Left cardiac atrium (tissue), 4 donors: ENCODE measurements around the gene PKP4. TPM values are rescaled to one million over a fixed set of nuclear protein-coding genes. Genes with fewer than 3 reads are reported as not detected.

Experiments used
- ATAC-seq, 2 donors: fragments of 200-7000 bp; cut with Tn5 transposase; one replicate each; pipeline ENCODE4 v1.9.1; 2020; ENCODE audit warnings: mild to moderate bottlenecking in 2 of 2, moderate library complexity in 2 of 2
- DNase-seq: peaks from one replicate; pipeline ENCODE4 v3.0.0-alpha.2; 2020
- intact Hi-C, 2 donors: fragments of 100-400 bp; cut with DNase I; formaldehyde crosslinking; loops; one replicate each; pipeline versions ENCODE4 v1.14.1 to v1.15.1; 2022 to 2023
- total RNA-seq, 2 donors: library from RNA; stranded (reverse); fragmentation: NEBNext Ultra II Directional; extraction: Animal tissue kit (Norgen Biotek cat#: 25700); gene quantifications; one replicate each; pipeline ENCODE4 v1.2.1, GENCODE V29; 2021
- donor health status: DM: no; HTN: yes; CAD: no.
- donor health status: DM: no; HTN: yes; CAD: no; lungs with severe emphysema.
- donor health status: DM: yes; HTN: yes; CAD: no.
- donor health status: Dilated cardiomyopathy.

Gene PKP4
- total RNA-seq, 2 donors from 2014 or later, result 62.5 to 64.8 TPM

DNA sequence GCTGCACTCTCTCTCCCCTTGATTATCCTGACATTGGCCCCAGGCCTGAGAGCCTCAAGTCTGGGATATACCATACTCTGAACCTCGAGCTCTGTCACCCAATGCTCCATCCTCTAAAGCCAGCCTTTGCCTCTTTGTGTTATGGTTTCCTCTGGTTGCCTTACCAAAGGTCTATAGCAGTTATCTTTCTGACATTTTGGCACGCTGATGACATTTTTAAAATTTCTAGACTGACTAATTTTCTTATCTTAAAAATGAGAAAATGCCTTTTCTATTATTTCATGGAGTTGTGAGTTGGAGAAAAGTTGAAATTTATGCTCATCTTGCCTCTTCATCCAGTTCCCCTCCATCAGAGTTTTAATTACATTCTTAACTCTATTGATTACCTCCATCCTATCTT is 62.7 kb downstream of the PKP4 start:
- DNase-seq (no peak), ATAC-seq (peak in 1 of 2 donors; percentile 40)
- intact Hi-C loops, result no loop called here

DNA sequence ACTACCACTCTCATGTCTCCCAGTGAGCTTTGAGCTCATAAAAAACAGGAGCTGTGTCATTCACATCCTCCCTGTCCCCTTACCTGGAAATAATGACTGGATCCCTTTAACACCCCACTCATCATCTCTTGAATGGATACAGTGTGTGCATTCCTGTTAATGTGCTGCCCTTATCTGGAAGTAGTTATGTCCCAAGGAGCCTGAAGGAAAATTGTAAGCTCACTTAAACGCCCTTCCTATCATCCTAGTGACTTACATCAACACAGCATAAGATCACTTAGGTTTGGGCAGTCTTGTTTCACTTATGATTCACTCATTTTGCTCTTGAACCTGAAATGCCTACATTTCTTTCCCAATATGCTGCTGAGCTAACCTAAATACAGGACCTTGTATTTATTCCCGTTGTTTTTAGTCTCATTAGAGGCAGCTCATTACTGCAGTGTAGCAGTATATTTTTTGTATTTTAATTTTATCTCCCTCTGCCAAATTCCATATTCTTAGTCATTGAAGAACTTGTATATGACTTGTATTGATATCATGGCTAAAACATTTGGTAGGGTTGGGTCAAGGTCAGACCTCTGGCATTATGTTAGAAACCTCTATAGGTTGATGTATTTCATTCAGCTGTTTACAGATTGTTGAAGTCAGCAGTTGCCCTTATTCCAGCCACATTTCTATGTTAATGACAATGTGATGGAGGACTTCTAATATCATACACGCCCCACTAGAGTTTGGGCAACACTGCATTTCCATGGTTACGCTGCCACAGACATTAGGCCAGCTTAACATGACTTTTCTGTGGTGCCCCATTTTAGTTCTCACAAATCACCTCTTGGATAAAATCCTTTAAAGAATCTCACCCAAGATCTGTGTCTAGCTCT is 72.9 kb downstream of the PKP4 start:
- ATAC-seq, result peak in 1 of 2 donors; percentile 60

GRCh38 chr2:158530829-158531228 is 74.1 kb downstream of the PKP4 start:
- intact Hi-C loops, result no loop called here
- no peak for DNase-seq
- no peak for ATAC-seq

More for the DNA sequence above, 72.9 kb downstream of the PKP4 start:
- no peak for DNase-seq
- intact Hi-C loops, result no loop called here

DNA sequence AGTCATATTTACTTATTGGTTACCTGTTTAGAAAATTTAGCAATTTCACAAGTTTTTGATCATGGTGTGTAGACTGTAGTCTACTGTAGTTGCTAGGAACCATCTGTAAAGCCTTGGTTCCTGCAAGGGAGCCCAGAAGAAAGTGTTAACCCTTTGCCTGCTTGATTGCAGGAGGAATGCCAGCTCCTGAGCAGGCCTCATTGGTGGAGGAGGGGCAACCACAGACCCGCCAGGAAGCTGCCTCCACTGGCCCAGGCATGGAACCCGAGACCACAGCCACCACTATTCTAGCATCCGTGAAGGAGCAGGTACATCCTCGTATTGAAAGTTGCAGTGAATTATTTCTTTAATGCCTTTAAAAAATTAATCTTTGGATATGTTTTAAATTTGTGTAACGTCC is 76.3 kb downstream of the PKP4 start:
- no peak for ATAC-seq
- no peak for DNase-seq
- intact Hi-C loops, result no loop called here

- ATAC-seq (peak in 1 of 2 donors; percentile 61), DNase-seq (no peak)
- intact Hi-C loops, result no loop called here
These were observed 82.6 kb downstream of the PKP4 start for GRCh38 chr2:158539176-158540005.

GRCh38 chr2:158542577-158542976 is 85.8 kb downstream of the PKP4 start:
- intact Hi-C loops, result no loop called here
- ATAC-seq, result no peak

DNA sequence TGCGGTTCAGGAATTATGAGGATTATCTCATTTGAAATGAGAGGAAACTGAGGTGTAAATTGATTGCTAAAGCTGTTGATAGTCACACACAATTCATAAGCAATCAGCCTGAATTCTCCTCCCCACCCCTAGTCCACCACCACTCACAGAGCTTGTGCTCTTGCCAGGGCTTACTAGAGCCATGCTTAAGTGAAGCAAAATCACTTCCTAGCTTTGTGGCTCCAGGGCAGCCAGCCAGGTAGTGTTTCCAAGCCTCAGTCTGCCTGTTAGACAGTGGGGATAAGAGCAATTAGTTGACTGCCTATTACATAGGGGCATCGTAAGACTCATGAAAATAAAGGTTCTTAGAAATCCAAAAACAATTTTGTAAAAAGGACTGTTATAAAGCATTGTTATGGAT is 87.2 kb downstream of the PKP4 start:
- intact Hi-C loops, result no loop called here
- ATAC-seq (peak in 1 of 2 donors; percentile 50), DNase-seq (peak; percentile 34)

More at GRCh38 chr2:158542577-158542976, 85.8 kb downstream of the PKP4 start:
- DNase-seq, result no peak

DNA sequence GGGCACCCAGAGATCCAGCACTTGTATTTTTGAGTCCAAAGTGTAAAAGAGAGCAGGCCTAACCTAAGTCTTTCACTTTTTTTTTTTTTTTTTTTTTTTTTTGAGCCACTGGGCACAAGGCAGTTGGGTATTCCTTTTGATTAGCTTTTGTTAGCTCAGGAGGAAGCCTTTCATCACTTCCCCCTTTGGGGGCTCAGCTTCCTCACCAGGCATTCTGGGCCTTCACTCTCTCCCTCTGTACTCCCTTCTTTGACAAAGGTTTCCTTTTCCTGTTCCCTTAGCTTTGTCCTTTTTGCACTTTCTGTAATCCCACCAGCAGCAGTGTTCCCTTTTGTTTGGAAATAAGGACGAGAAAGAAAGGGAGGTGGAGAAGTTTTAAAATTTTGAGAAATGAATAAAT is 88.2 kb downstream of the PKP4 start:
- no peak for DNase-seq
- intact Hi-C loops, result no loop called here
- no peak for ATAC-seq

- DNase-seq (no peak), ATAC-seq (no peak)
- intact Hi-C loops, result no loop called here
These were observed 89.8 kb downstream of the PKP4 start for GRCh38 chr2:158546412-158547144.

DNA sequence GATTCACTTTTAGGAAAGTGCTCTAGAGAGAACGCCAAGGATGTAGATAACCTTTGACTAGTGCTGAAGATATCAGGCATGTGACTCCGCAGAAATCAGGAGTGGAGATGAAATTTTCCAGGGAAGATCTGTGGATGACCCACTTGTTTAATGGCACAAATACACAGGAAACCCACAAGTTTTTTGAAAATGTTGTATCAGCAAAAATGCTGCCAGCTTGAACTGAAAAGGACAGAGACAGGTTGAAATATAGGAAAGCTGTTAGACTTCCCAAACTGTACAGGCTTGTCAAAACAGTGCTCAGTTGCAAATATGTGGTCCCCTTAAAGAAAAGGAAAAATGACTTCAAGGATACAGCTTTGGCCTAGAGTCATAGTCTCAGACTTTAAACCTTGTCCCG is 96.5 kb downstream of the PKP4 start:
- DNase-seq (no peak), ATAC-seq (no peak)

DNA sequence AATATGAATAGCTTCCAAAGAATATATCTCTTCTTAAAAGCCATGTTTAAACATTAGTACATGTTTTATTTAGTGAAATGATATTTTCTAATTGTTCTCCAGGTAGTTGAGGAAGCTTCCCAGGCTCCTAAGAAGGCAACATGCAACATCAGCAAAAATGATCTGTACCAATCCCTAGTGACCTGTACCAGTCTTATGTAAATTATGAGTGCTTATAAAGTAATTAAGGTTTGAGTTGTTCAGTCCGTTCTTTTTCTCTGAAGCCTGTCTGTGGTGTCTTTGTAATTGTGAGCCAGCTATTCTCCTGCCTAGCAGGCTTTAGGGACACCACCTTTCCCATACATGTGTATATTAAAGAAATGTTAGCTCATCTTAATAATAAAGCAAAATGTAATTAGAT is 98.2 kb downstream of the PKP4 start:
- DNase-seq, result no peak
- ATAC-seq, result no peak
- intact Hi-C loops, result no loop called here

More for the DNA sequence above, 96.5 kb downstream of the PKP4 start:
- intact Hi-C loops, result no loop called here

DNA sequence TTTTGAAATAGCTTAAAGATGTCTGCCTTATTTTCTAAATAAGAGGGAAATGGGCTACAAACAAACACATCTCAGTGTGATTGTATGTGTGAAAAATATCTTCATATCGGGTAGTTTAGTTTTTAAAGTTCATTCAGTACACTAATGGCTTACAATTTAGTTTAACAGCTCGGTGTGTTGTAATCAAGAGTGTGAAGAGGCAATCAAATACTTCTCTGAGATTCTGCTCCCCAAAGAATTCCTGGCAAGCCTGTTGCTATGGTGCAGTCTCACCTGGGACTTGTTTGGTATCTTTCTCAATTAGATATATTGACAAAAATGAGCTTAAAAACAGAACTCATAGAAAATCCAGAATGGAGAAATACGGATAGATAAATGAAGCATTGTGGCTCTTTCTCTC is 99.4 kb downstream of the PKP4 start:
- ATAC-seq (no peak), DNase-seq (no peak)
- intact Hi-C loops, result no loop called here

DNA sequence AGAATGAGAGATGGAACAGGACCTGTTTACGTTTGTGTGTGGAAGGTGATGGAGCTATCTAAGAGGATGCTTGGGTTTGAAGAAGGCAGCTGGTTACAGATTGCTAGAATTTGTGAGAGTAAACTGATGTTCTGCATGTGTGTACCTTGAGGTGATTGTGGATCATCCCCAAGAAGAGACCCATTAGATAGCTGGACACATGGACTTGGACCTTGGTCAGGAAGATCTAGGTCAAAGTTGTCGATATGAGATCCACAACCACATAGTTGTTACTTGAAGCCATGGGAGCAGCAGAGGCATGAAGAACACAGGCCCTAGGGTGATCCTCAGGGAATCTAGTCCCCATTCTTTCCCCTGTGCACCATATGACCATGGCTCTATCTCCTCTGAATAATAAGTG is 101.0 kb downstream of the PKP4 start:
- DNase-seq (no peak), ATAC-seq (no peak)
- intact Hi-C loops, result no loop called here

GRCh38 chr2:158559252-158559651 is 102.5 kb downstream of the PKP4 start:
- ATAC-seq, result no peak
- no peak for DNase-seq
- intact Hi-C loops, result no loop called here

DNA sequence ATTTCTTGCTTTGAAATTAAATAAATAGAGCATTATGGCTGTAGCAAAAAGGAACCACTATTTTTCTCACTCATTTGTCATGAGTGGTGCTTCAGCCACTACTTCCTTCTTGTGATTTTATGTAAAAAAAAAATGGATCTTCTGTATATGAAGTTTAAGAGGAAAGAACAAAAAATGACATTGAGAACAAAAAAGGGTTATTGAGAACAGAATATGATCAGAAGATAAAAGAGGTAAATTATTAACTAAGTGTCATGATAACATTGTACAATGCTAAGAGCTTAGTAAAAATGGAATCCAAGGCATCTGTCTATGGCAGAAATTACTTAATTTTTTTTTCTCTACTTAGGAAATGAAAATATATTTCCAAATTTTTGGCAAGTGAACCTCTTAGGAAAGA is 103.5 kb downstream of the PKP4 start:
- intact Hi-C loops, result no loop called here
- no peak for ATAC-seq

GRCh38 chr2:158561054-158561453 is 104.3 kb downstream of the PKP4 start:
- DNase-seq, result no peak
- no peak for ATAC-seq
- intact Hi-C loops, result no loop called here

More for the DNA sequence above, 103.5 kb downstream of the PKP4 start:
- no peak for DNase-seq

DNA sequence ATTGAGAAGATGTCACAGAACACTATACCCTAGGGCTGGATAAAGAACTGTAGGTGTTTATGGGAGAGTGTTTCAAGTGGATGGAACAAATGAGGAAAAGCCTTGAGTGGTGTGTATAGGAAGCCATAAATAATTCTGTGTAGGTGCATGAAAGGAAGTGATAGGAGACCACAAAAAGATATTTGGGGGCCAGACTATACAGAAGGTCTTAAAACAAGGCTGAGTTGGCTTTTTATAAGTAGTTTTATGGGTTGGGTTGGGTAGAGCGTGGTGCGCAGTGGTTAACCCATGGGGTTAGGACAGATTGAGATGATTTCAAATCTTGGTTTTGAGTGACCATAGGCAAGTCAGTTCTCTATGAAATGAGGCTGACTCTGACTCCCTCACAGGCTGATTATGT is 110.5 kb downstream of the PKP4 start:
- ATAC-seq, result no peak
- intact Hi-C loops, result no loop called here
- DNase-seq, result no peak

DNA sequence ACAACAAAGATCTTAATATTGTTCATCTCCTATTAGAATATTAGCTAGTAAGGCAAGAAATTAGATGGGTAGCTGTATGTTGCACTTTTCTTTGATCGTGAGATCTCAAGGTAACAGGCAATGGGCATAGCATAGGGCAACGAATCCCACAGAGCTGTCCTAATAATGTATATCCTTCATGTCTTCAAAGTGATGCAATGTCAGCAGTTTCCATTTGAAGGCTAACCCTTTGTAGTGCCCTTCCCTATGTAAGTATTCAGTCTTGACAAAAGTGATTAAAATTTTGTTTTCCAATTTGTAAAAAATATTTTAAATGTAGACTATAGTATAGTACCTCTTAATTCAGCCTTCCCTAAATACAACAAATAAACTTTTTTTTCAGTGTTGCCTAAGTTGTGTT is 112.5 kb downstream of the PKP4 start:
- ATAC-seq (no peak), DNase-seq (no peak)
- intact Hi-C loops, result no loop called here

DNA sequence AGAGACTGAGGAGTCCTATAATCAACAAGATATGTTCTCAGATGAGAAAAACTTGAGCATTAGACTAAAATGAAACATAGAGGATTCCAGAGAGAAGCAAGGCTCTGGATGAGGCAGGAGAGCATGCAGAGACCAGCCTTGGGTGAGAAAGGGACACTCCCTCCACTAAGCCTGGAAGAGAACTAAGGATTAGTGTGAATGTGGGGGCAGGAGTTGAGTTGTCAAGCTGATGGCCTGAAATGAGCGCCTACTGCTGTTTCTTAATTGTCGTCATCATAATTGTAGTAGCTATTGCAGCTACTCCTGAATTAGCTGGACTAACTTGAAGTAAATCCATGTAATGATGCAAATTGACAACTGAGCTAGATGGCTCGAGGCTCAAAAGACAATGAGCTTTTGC is 114.1 kb downstream of the PKP4 start:
- DNase-seq (no peak), ATAC-seq (no peak)
- intact Hi-C loops, result no loop called here

GRCh38 chr2:158573739-158574138 is 117.0 kb downstream of the PKP4 start:
- no peak for DNase-seq
- no peak for ATAC-seq
- intact Hi-C loops, result no loop called here
